ENCODE results near the gene XCL1. TPM values are rescaled to one million over a fixed set of nuclear protein-coding genes. Genes with fewer than 3 reads are reported as not detected.

Gene XCL1
- total RNA-seq, 1 experiment from 2014 or later = not detected

Other genes with a start within 250 kb of the XCL1 start
- gene XCL2, start 32.6 kb upstream of the XCL1 start, total RNA-seq (2014; rRNA removed; shearing (Covaris generic)) = not detected in 2 replicates
- gene DPT, start 152.6 kb downstream of the XCL1 start, total RNA-seq (2014; rRNA removed; shearing (Covaris generic)) = 0.15 TPM in 1 of 2 replicates, not detected in the other